Measurements from ENCODE around the gene CDC7. TPM values are rescaled to one million over a fixed set of nuclear protein-coding genes. Genes with fewer than 3 reads are reported as not detected.

The CDC7 gene
- total RNA-seq, 1 experiment from 2014 or later = 41.6 TPM

GRCh38 chr1:91503975-91504530, 3.4 kb downstream of the CDC7 start:
- H4K20me1 ChIP-seq (ENCODE audit: control insufficient read depth, insufficient read depth, insufficient read length) = no peaks in the 10 kb centered on the region

More at GRCh38 chr1:91503975-91504530, 3.4 kb downstream of the CDC7 start:
- H4K5ac ChIP-seq (ENCODE audit: insufficient read length, low read depth, low read length) = no peak overlapping the region
- no peak overlapping the region for H3K18ac ChIP-seq (ENCODE audit: insufficient read length, low read depth, low read length)
- H3K79me2 ChIP-seq (ENCODE audit: insufficient read depth, low read length) = peaks cover 22% of the 10 kb centered on the region; the same call in 1 of the 2 replicates
- no peaks in the 10 kb centered on the region for H3K4me1 ChIP-seq (ENCODE audit: insufficient read depth, low read length)
- H3K56ac ChIP-seq (ENCODE audit: insufficient read length, low read depth, low read length) = no peak overlapping the region
- H3K36me3 Mint-ChIP-seq (ENCODE audit: insufficient read depth in 1 of 3, low read depth in 3 of 3) = peaks cover 8 to 26% (median 18%) of the 10 kb centered on the region in 3 experiments; a peak in 6 of 7 replicates
- no peak overlapping the region; a peak in 1 of 7 replicates for H3K27ac Mint-ChIP-seq
- no peak overlapping the region for H2BK20ac ChIP-seq (ENCODE audit: low read depth, low read length, poor library complexity, severe bottlenecking)
- no peak for DNase-seq
- no peak overlapping the region for H3K4me3 Mint-ChIP-seq
- no peaks in the 10 kb centered on the region for H3K9me3 Mint-ChIP-seq
- no peak overlapping the region for H3K4ac ChIP-seq (ENCODE audit: low read depth, low read length)
- no peak for TF ChIP-seq CTCF (conservative IDR thresholded peaks at IDR 0.05)
- H3K27me3 ChIP-seq (ENCODE audit: insufficient read depth, low read length) = no peaks in the 10 kb centered on the region
- H3K23me2 ChIP-seq (ENCODE audit: insufficient read length, low read depth, low read length, poor library complexity, severe bottlenecking) = peaks cover 9% of the 10 kb centered on the region
- no peak overlapping the region for H4K8ac ChIP-seq (replicated peaks; ENCODE audit: insufficient read length, low read depth, low read length)
- no peak overlapping the region for H2BK15ac ChIP-seq (ENCODE audit: low read depth, low read length)
- H3K27me3 Mint-ChIP-seq (ENCODE audit: low read depth) = no peaks in the 10 kb centered on the region
- peaks cover 34 to 36% of the 10 kb centered on the region in 2 experiments for H3K4me1 Mint-ChIP-seq
- no peak overlapping the region for H3K27ac ChIP-seq (ENCODE audit: insufficient read length, low read depth, low read length)
- no peak overlapping the region for H2BK120ac ChIP-seq (ENCODE audit: low read depth, low read length, poor library complexity, severe bottlenecking)
- H3K4me2 ChIP-seq (ENCODE audit: insufficient read depth, insufficient read length, low read length) = no peak overlapping the region
- H2BK5ac ChIP-seq (ENCODE audit: insufficient read length, low read length) = no peak overlapping the region
- no peak overlapping the region for H2AFZ ChIP-seq (ENCODE audit: low read length)
- H3K9ac ChIP-seq (ENCODE audit: extremely low read depth, insufficient read length, low read length) = no peak overlapping the region
- no CpG with 5 or more reads among the region's 1 CpG for WGBS (ENCODE audit: extremely low coverage, insufficient read length, low lambda C conversion rate)
- H3K14ac ChIP-seq (ENCODE audit: insufficient read depth, low read length) = no peak overlapping the region
- H2AK5ac ChIP-seq (ENCODE audit: insufficient read length, low read length) = no peak overlapping the region
- peaks cover 3% of the 10 kb centered on the region for H3K79me1 ChIP-seq (ENCODE audit: insufficient read depth, low read depth, low read length, poor library complexity, severe bottlenecking)
- H3K9me3 ChIP-seq (ENCODE audit: control insufficient read depth, low read depth, low read length) = no peaks in the 10 kb centered on the region
- H3T11ph ChIP-seq (ENCODE audit: low read length) = no peak overlapping the region
- no peak overlapping the region for H4K91ac ChIP-seq (ENCODE audit: insufficient read length, low read depth, low read length)
- H3K23ac ChIP-seq (ENCODE audit: insufficient read length, low read depth, low read length) = no peak overlapping the region
- H2BK12ac ChIP-seq (ENCODE audit: insufficient read length, low read depth, low read length) = no peak overlapping the region
